Activated B cell treated with CpG ODN at 0.5 μM for 24 hours (primary cell): ENCODE measurements around the gene UBE2U. TPM values are rescaled to one million over a fixed set of nuclear protein-coding genes. Genes with fewer than 3 reads are reported as not detected.

Source experiments
- ATAC-seq: fragments of 200-7000 bp; cut with Tn5 transposase; one replicate; pipeline ENCODE4 v1.10.0; 2021; ENCODE audit warnings: low read depth, mild to moderate bottlenecking, moderate library complexity
- CTCF ChIA-PET: fragments of 350-600 bp; sonication (Branson Sonifier 250); formaldehyde crosslinking; loops from one replicate; lab custom pipeline; 2021; ENCODE audit warnings: antibody characterized with exemption; lab: Charles Lee
- POLR2A ChIA-PET: fragments of 350-600 bp; sonication (Branson Sonifier 250); formaldehyde crosslinking; loops from one replicate; lab custom pipeline; 2021; ENCODE audit warnings: antibody characterized with exemption; lab: Charles Lee
- DNase-seq: peaks from one replicate; pipeline ENCODE4 v3.0.0; 2022
- H3K27ac Mint-ChIP-seq: one replicate; pipeline ENCODE4 v1.8.0; 2020; ENCODE audit warnings: mixed read lengths
- H3K27me3 Mint-ChIP-seq: one replicate; pipeline ENCODE4 v1.8.0; 2021; ENCODE audit warnings: mixed read lengths
- H3K36me3 Mint-ChIP-seq: one replicate; pipeline ENCODE4 v1.8.0; 2021; ENCODE audit warnings: low read depth, mixed read lengths
- H3K4me1 Mint-ChIP-seq: one replicate; pipeline ENCODE4 v1.8.0; 2021; ENCODE audit warnings: mixed read lengths
- H3K4me3 Mint-ChIP-seq: one replicate; pipeline ENCODE4 v1.8.0; 2020; ENCODE audit warnings: mild to moderate bottlenecking, mixed read lengths
- H3K9me3 Mint-ChIP-seq: one replicate; pipeline ENCODE4 v1.8.0; 2020; ENCODE audit warnings: mixed read lengths
- CTCF ChIP-seq: fragments of 200-600 bp; IDR thresholded peaks from one replicate; pipeline ENCODE4 v1.8.0; 2022; ENCODE audit warnings: antibody characterized with exemption, mild to moderate bottlenecking
- intact Hi-C: fragments of 100-400 bp; cut with micrococcal nuclease; formaldehyde crosslinking; loops from one replicate; pipeline ENCODE4 v1.15.1; 2024
- total RNA-seq: library from RNA; stranded (reverse); gene quantifications from 2 replicates; pipeline ENCODE4 v1.2.3, GENCODE V29; 2022

UBE2U gene
- total RNA-seq, 1 donor from 2014 or later = not detected

DNA sequence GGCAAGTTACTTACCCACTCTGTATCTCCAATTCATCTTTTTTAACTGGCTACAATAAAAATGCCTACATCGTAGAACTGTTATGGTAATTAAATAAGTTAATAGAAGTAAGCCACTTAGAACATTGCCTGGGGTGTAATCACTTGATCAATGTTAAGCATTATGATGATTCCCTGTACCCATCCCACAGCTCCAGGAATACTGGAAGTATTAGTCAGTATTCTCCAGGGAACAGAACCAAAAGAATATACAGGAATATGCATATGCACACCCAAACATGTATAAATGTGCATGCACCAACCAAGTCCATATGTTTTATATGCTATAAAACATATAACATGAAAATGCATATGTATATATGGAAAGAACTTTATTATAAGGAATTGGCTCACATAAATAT is 107.3 kb downstream of the UBE2U start:
- intact Hi-C loops = no loop called here
- no peak for TF ChIP-seq CTCF
- Mint-ChIP-seq H3K4me1 (no peaks in the 10 kb centered on the region), H3K4me3 (no peak overlapping the region), H3K9me3 (no peaks in the 10 kb centered on the region), H3K36me3 (no peaks in the 10 kb centered on the region), H3K27ac (no peak overlapping the region), H3K27me3 (peaks cover 5% of the 10 kb centered on the region)
- DNase-seq (no peak), ATAC-seq (no peak)
- ChIA-PET POLR2A (no interaction called here), CTCF (no interaction called here)

DNA sequence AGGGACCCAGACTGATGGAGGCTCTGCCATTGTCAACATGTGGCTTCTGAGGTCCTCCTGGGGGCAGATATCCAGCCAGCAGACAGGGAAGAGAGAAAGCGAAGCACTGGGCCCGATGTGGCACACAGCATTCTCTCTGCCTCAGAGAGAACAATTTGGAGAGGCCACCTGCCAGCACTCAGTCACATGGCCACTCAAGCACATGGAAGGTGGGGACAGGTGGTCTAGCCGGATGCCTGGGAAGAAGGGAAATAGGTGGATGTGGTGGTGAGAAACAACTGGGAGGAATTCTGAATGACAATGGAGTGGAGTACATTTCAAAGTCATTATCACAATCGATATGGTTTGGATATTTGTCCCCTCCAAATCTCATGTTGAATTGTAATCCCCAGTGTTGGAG is 109.0 kb downstream of the UBE2U start:
- ATAC-seq (no peak), DNase-seq (no peak)
- Mint-ChIP-seq H3K27me3 (peaks cover 7% of the 10 kb centered on the region), H3K9me3 (no peaks in the 10 kb centered on the region), H3K4me1 (no peaks in the 10 kb centered on the region), H3K36me3 (no peaks in the 10 kb centered on the region), H3K4me3 (no peak overlapping the region), H3K27ac (no peak overlapping the region)
- CTCF ChIA-PET = no interaction called here
- intact Hi-C loops = no loop called here
- TF ChIP-seq CTCF = no peak
- POLR2A ChIA-PET = no interaction called here

DNA sequence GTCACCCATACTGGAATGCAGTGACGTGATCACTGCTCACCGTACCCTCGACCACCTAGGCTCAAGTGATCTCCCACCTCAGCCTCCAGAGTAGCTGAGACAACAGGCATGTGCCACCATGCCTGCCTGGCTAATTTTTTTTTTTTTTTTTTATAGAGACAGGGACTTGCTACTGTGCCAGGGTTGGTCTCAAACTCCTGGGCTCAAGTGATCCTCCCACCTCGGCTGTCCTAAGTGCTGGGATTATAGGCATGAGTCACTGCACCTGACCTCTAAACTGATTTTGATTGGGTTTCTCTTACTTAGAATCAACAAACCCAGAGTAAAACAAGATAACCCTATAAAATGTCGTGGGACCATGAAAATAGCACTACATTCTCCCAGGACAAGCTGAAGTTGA is 112.0 kb downstream of the UBE2U start:
- no peaks in the 10 kb centered on the region for H3K9me3 Mint-ChIP-seq
- POLR2A ChIA-PET = no interaction called here
- H3K27me3 Mint-ChIP-seq = peaks cover 2% of the 10 kb centered on the region
- H3K4me1 Mint-ChIP-seq = no peaks in the 10 kb centered on the region
- ATAC-seq (no peak), DNase-seq (no peak)
- CTCF ChIA-PET = no interaction called here
- no peaks in the 10 kb centered on the region for H3K36me3 Mint-ChIP-seq
- H3K4me3 Mint-ChIP-seq = no peak overlapping the region
- no peak for TF ChIP-seq CTCF
- intact Hi-C loops = no loop called here
- no peak overlapping the region for H3K27ac Mint-ChIP-seq
